H9 (cell line): ENCODE data around the gene FGFBP2. TPM values are rescaled to one million over a fixed set of nuclear protein-coding genes. Genes with fewer than 3 reads are reported as not detected.

Experiments used
- DNase-seq: peaks from one replicate; pipeline ENCODE4 v3.0.0-alpha.2; 2017
- H2AFZ ChIP-seq: one replicate; pipeline ENCODE4 v1.6.1; 2013; ENCODE audit warnings: mild to moderate bottlenecking, low read length, control low read depth, moderate library complexity
- H2AK5ac ChIP-seq: 2 replicates; pipeline ENCODE4 v1.6.1; 2013; ENCODE audit warnings: low read length, control low read depth, mixed read lengths; ENCODE audit not compliant: insufficient read length
- H2BK120ac ChIP-seq: one replicate; pipeline ENCODE4 v1.6.1; 2013; ENCODE audit warnings: low read depth, mild to moderate bottlenecking, low read length, control low read depth, inconsistent platforms; ENCODE audit not compliant: poor library complexity, severe bottlenecking
- H2BK12ac ChIP-seq: 2 replicates; pipeline ENCODE4 v1.6.1; 2013; ENCODE audit warnings: low read length, control low read depth, mixed read lengths, low read depth; ENCODE audit not compliant: insufficient read length
- H2BK15ac ChIP-seq: 2 replicates; pipeline ENCODE4 v1.6.1; 2013; ENCODE audit warnings: low read depth, low read length, control low read depth
- H2BK20ac ChIP-seq: one replicate; pipeline ENCODE4 v1.6.1; 2013; ENCODE audit warnings: low read depth, mild to moderate bottlenecking, low read length, control low read depth, inconsistent platforms; ENCODE audit not compliant: poor library complexity, severe bottlenecking
- H2BK5ac ChIP-seq: 2 replicates; pipeline ENCODE4 v1.6.1; 2013; ENCODE audit warnings: low read length, control low read depth, mixed read lengths; ENCODE audit not compliant: insufficient read length
- H3K14ac ChIP-seq: 2 replicates; pipeline ENCODE4 v1.6.1; 2013; ENCODE audit warnings: low read length, control low read depth; ENCODE audit not compliant: insufficient read depth
- H3K18ac ChIP-seq: 2 replicates; pipeline ENCODE4 v1.6.1; 2013; ENCODE audit warnings: low read depth, mild to moderate bottlenecking, mixed read lengths, low read length, control low read depth; ENCODE audit not compliant: insufficient read length
- H3K23ac ChIP-seq: 2 replicates; pipeline ENCODE4 v1.6.1; 2013; ENCODE audit warnings: low read length, control low read depth, mixed read lengths, low read depth; ENCODE audit not compliant: insufficient read length
- H3K23me2 ChIP-seq: 2 replicates; pipeline ENCODE4 v1.6.1; 2013; ENCODE audit warnings: low read depth, mild to moderate bottlenecking, mixed read lengths, low read length, control low read depth; ENCODE audit not compliant: insufficient read length, poor library complexity, severe bottlenecking
- H3K27ac ChIP-seq: 2 replicates; pipeline ENCODE4 v1.5.1; 2013; ENCODE audit warnings: low read length, control low read depth, mixed read lengths, low read depth; ENCODE audit not compliant: insufficient read length
- H3K27me3 ChIP-seq: 2 replicates; pipeline ENCODE4 v1.6.1; 2013; ENCODE audit warnings: low read length, control low read depth, inconsistent platforms; ENCODE audit not compliant: insufficient read depth
- H3K4ac ChIP-seq: 2 replicates; pipeline ENCODE4 v1.6.1; 2013; ENCODE audit warnings: low read depth, mild to moderate bottlenecking, control low read depth, inconsistent platforms, low read length, moderate library complexity
- H3K4me1 ChIP-seq: 2 replicates; pipeline ENCODE4 v1.6.1; 2013; ENCODE audit warnings: low read length, control low read depth, inconsistent platforms; ENCODE audit not compliant: insufficient read depth
- H3K4me2 ChIP-seq: 2 replicates; pipeline ENCODE4 v1.6.1; 2013; ENCODE audit warnings: low read length, control low read depth, mixed read lengths; ENCODE audit not compliant: insufficient read length, insufficient read depth
- H3K56ac ChIP-seq: 2 replicates; pipeline ENCODE4 v1.6.1; 2013; ENCODE audit warnings: low read depth, mild to moderate bottlenecking, mixed read lengths, low read length, control low read depth; ENCODE audit not compliant: insufficient read length
- H3K79me1 ChIP-seq: 2 replicates; pipeline ENCODE4 v1.6.1; 2013; ENCODE audit warnings: low read depth, mild to moderate bottlenecking, moderate library complexity, low read length, control low read depth, inconsistent platforms; ENCODE audit not compliant: insufficient read depth, poor library complexity, severe bottlenecking
- H3K79me2 ChIP-seq: 2 replicates; pipeline ENCODE4 v1.6.1; 2013; ENCODE audit warnings: low read length, control low read depth, inconsistent platforms; ENCODE audit not compliant: insufficient read depth
- H3K9ac ChIP-seq: 2 replicates; pipeline ENCODE4 v1.6.1; 2013; ENCODE audit warnings: low read length, control low read depth, mixed read lengths; ENCODE audit not compliant: insufficient read length; ENCODE audit errors: extremely low read depth
- H3K9me3 ChIP-seq: one replicate; pipeline ENCODE4 v1.6.1; 2013; ENCODE audit warnings: low read depth, low read length, inconsistent platforms; ENCODE audit not compliant: control insufficient read depth
- H3T11ph ChIP-seq: one replicate; pipeline ENCODE4 v1.6.1; 2013; ENCODE audit warnings: mild to moderate bottlenecking, low read length, control low read depth, inconsistent platforms
- H4K20me1 ChIP-seq: one replicate; pipeline ENCODE4 v1.6.1; 2013; ENCODE audit not compliant: control insufficient read depth, insufficient read length, insufficient read depth
- H4K5ac ChIP-seq: 2 replicates; pipeline ENCODE4 v1.6.1; 2013; ENCODE audit warnings: low read depth, mild to moderate bottlenecking, mixed read lengths, low read length, control low read depth; ENCODE audit not compliant: insufficient read length
- H4K8ac ChIP-seq: replicated peaks from 2 replicates; pipeline ENCODE4 v1.6.1; 2013; ENCODE audit warnings: low read length, control low read depth, mixed read lengths, low read depth; ENCODE audit not compliant: insufficient read length
- H4K91ac ChIP-seq: 2 replicates; pipeline ENCODE4 v1.6.1; 2013; ENCODE audit warnings: low read depth, mild to moderate bottlenecking, moderate library complexity, mixed read lengths, low read length, control low read depth; ENCODE audit not compliant: insufficient read length
- H3K27ac Mint-ChIP-seq, 3 experiments: 2 replicates in 2 of 3; 3 replicates in 1 of 3; pipeline ENCODE4 v1.8.0; 2020 to 2021; ENCODE audit warnings: mixed read lengths in 3 of 3, mild to moderate bottlenecking in 1 of 3, moderate library complexity in 1 of 3
- H3K27me3 Mint-ChIP-seq: 2 replicates; pipeline ENCODE4 v1.8.0; 2021; ENCODE audit warnings: low read depth, mild to moderate bottlenecking, moderate library complexity, mixed read lengths
- H3K36me3 Mint-ChIP-seq, 3 experiments: 2 replicates in 2 of 3; 3 replicates in 1 of 3; pipeline ENCODE4 v1.8.0; 2020 to 2021; ENCODE audit warnings: low read depth in 3 of 3, mixed read lengths in 3 of 3; ENCODE audit not compliant: insufficient read depth in 1 of 3
- H3K4me1 Mint-ChIP-seq, 2 experiments: 2 replicates each; pipeline ENCODE4 v1.8.0; 2020; ENCODE audit warnings: mixed read lengths in 2 of 2
- H3K4me3 Mint-ChIP-seq, 2 experiments: 2 replicates in 1 of 2; 3 replicates in 1 of 2; pipeline ENCODE4 v1.8.0; 2020 to 2021; ENCODE audit warnings: mild to moderate bottlenecking in 2 of 2, mixed read lengths in 2 of 2, moderate library complexity in 1 of 2
- H3K9me3 Mint-ChIP-seq, 2 experiments: 2 replicates in 1 of 2; 3 replicates in 1 of 2; pipeline ENCODE4 v1.8.0; 2020; ENCODE audit warnings: mild to moderate bottlenecking in 2 of 2, mixed read lengths in 2 of 2, moderate library complexity in 1 of 2
- WGBS: extraction: QIAGEN DNeasy Blood & Tissue Kit; methylation state at CpG from one replicate; pipeline ENCODE4 v1.1.7; 2013; ENCODE audit warnings: missing lambda C conversion rate, low lambda C conversion rate, mixed read lengths; ENCODE audit not compliant: insufficient read length; ENCODE audit errors: extremely low coverage; 5-methylcytosine and 5-hydroxymethylcytosine counted together
- total RNA-seq: library from RNA; stranded (reverse); gene quantifications from 2 replicates; pipeline ENCODE4 v1.2.1, GENCODE V29; 2021
- TF ChIP-seq, protein P1 (sequence below): fragments of 200-600 bp; sonication (generic); conservative IDR thresholded peaks from 3 replicates; pipeline ENCODE4 v1.8.0; 2021; ENCODE audit warnings: antibody characterized with exemption, mild to moderate bottlenecking

Gene FGFBP2
- total RNA-seq, 1 experiment from 2014 or later = not detected

DNA sequence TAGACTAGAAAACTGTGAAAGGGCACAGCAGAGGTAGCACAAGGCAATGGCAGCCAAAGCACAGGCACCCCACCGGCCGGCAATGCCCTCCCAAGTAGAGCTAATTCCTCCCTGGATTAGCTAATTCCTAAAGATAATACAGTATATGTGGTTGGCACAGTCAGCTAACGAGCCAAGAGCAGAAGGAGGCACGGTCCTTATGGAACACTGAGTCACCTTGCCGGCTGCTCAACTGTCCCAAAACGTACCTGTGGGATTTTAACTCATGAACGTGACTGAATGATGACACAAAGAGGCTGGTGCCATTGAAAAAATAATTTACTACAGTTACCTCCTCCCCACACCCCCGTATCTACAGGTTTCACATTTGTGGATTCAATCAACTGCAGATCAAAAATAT is 15.3 kb downstream of the FGFBP2 start:
- Histone ChIP-seq H3K79me2 (no peaks in the 10 kb centered on the region), H3T11ph (no peak overlapping the region), H4K20me1 (no peaks in the 10 kb centered on the region), H3K4me1 (no peaks in the 10 kb centered on the region), H2AFZ (no peak overlapping the region), H3K23ac (no peak overlapping the region), H2BK120ac (no peak overlapping the region), H2BK5ac (no peak overlapping the region), H2AK5ac (no peak overlapping the region), H3K9ac (no peak overlapping the region), H3K27ac (no peak overlapping the region), H3K23me2 (no peaks in the 10 kb centered on the region), H3K4me2 (no peak overlapping the region), H3K14ac (no peak overlapping the region), H3K79me1 (no peaks in the 10 kb centered on the region), H4K5ac (no peak overlapping the region), H2BK15ac (no peak overlapping the region), H2BK12ac (no peak overlapping the region), H3K18ac (no peak overlapping the region), H4K91ac (no peak overlapping the region), H3K27me3 (no peaks in the 10 kb centered on the region), H2BK20ac (no peak overlapping the region), H3K56ac (no peak overlapping the region), H3K9me3 (no peaks in the 10 kb centered on the region), H3K4ac (no peak overlapping the region), H4K8ac (no peak overlapping the region)
- Mint-ChIP-seq H3K9me3 (peaks cover 0 to under 1% of the 10 kb centered on the region in 2 experiments; a peak in 1 of 5 replicates), H3K27ac (no peak overlapping the region), H3K36me3 (no peaks in the 10 kb centered on the region), H3K4me1 (no peaks in the 10 kb centered on the region), H3K4me3 (no peak overlapping the region), H3K27me3 (no peaks in the 10 kb centered on the region; the same call in 1 of the 2 replicates)
- no peak for DNase-seq
- no CpG with 5 or more reads among the region's 8 CpGs for WGBS
- TF ChIP-seq, protein P1, sequence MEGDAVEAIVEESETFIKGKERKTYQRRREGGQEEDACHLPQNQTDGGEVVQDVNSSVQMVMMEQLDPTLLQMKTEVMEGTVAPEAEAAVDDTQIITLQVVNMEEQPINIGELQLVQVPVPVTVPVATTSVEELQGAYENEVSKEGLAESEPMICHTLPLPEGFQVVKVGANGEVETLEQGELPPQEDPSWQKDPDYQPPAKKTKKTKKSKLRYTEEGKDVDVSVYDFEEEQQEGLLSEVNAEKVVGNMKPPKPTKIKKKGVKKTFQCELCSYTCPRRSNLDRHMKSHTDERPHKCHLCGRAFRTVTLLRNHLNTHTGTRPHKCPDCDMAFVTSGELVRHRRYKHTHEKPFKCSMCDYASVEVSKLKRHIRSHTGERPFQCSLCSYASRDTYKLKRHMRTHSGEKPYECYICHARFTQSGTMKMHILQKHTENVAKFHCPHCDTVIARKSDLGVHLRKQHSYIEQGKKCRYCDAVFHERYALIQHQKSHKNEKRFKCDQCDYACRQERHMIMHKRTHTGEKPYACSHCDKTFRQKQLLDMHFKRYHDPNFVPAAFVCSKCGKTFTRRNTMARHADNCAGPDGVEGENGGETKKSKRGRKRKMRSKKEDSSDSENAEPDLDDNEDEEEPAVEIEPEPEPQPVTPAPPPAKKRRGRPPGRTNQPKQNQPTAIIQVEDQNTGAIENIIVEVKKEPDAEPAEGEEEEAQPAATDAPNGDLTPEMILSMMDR = no peak
